GM10248 (cell line): ENCODE data around the gene AOPEP.

ENCODE experiments used
- CTCF ChIA-PET: fragments of 300-600 bp; sonication (Branson Sonifier 250); formaldehyde crosslinking; extraction: SDS; loops from one replicate; lab custom pipeline; 2021; ENCODE audit warnings: antibody characterized with exemption; lab: Yijun Ruan, JAX
- POLR2A ChIA-PET: fragments of 350-650 bp; sonication (Branson Sonifier 250); formaldehyde crosslinking; extraction: SDS; loops from one replicate; lab custom pipeline; 2020; ENCODE audit warnings: antibody characterized with exemption; lab: Yijun Ruan, JAX
- DNase-seq: peaks from one replicate; pipeline ENCODE4 v3.0.0; 2012; ENCODE audit errors: extremely low spot score
- CTCF ChIP-seq: IDR thresholded peaks from 2 replicates; pipeline ENCODE4 v1.5.1; 2012; ENCODE audit warnings: mild to moderate bottlenecking, low read depth; ENCODE audit errors: extremely low read depth, missing control alignments, control extremely low read depth

The AOPEP gene

DNA sequence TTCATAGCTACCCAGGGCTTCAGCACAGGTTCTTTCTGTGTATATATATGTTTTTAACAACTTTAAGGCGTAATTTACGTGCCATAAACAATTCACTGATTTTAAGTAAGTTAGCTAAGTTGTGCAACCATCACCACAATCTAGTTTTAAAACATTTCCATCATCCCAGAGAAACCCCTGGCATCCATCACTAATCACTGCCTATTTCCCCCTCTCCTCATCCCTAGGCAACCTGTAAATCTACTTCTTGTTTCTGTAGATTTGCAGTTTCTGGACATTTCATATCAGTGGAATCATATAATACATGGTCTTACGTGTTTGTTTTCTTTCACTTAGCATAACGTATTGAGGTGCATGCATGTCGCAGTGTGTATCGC, 299.6 kb downstream of the AOPEP start:
- TF ChIP-seq CTCF, result no peak
- no peak for DNase-seq
- POLR2A ChIA-PET, result no interaction called here
- CTCF ChIA-PET, result interaction anchor here (0.8 to 1.2 kb wide), 2 partner anchors 11 to 13 kb away, joined by 3 read pairs; no protein-coding TSS in a partner anchor

- ChIA-PET POLR2A (no interaction called here), CTCF (no interaction called here)
- no peak for DNase-seq
- no peak for TF ChIP-seq CTCF
Measured at GRCh38 chr9:95027914-95028852, 301.7 kb downstream of the AOPEP start.

DNA sequence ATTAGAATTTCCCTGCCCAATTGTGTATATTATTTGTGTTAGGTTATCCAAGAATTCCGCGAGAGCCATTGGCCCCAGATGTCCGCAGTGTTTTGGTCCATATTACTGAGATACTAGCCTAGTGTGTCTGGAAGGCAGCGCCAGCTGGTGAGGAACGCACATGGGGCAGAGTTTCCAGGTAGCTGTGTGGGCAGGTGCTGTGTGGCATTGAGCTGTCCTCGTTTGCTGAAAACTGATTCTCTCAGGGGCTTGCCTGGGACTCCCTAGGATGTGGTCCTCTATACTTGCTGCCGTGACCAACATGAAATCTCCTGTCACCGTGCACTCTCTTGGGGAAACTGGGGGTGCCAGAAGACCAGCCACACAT, 302.3 kb downstream of the AOPEP start:
- DNase-seq, result no peak
- no peak for TF ChIP-seq CTCF
- CTCF ChIA-PET, result no interaction called here
- POLR2A ChIA-PET, result no interaction called here

DNA sequence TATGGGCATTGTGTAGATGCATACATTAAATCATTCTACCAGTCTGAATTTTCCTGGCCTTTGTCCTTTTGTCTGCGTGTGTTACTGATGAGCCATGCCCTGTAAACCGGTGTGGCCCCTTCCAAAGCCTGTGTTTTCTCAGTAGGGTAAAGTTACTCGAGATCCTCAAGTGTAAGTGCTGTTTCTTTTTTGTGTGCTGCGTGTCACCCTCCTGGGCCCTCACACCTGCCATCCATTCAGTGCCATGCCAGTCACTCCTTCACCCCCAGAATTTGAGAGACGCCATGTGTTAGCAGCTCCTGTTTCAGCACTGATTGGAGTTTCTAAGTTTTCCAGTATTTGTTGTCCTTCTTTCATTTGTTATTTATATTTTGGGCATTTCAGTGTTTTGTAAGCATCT, 302.8 kb downstream of the AOPEP start:
- TF ChIP-seq CTCF, result no peak
- CTCF ChIA-PET, result interaction anchor here (3.2 kb wide), 1 partner anchor 10 kb away, joined by 11 read pairs; no protein-coding TSS in a partner anchor
- POLR2A ChIA-PET, result no interaction called here
- no peak for DNase-seq

DNA sequence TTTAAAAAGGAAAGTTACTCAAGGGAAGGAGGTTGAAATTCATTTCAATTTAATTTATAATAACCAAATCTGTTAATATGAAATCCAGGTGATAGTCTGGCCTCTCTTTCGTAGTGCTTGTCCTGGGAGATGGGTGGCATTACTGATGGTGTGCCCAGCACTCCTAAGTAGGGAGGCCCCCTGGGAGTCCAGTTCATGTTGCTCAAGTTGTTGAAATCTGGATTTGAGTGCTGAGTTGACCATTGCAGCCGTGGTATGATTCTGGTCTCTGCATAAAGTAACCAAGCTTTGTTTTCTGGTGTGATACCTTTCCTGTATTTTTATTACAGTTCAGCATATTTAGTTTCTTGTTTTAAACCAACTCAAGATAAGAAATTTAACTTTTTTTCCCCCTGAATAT, 303.2 kb downstream of the AOPEP start:
- ChIA-PET CTCF (interaction anchor here (3.2 kb wide), 1 partner anchor 10 kb away, joined by 11 read pairs; no protein-coding TSS in a partner anchor), POLR2A (no interaction called here)
- TF ChIP-seq CTCF, result no peak
- no peak for DNase-seq

DNA sequence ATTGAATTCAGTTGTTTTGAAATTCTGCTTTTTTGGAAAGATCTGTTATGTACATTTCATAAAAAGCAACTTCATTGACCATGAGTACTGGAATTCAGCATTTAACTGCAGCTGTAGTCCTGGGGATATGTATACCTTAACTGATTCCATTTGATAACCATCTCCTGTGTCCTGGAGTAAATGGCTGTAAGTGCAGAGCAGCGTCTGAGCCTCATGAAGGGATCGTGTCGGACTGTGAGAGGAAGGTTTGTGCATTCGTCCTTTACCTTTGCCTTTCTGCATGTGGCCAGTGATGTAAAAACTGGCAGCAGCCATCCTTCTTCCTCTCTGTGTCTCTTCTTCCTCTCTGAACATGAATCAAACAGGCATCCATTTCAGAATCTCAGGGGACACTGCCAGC, 303.8 kb downstream of the AOPEP start:
- ChIA-PET CTCF (interaction anchor here (3.2 kb wide), 1 partner anchor 11 kb away, joined by 11 read pairs; no protein-coding TSS in a partner anchor), POLR2A (no interaction called here)
- DNase-seq, result no peak
- TF ChIP-seq CTCF, result no peak
